ENCODE results near the gene TTC33. TPM values are rescaled to one million over a fixed set of nuclear protein-coding genes. Genes with fewer than 3 reads are reported as not detected.
"Not testable (repeated sequence)": the region's sequence is repeated elsewhere in the genome, so short reads cannot be mapped to it uniquely, and the experiment has no call there.

Gene TTC33
- total RNA-seq, 1 experiment from 2014 or later = 35.3 TPM

DNA sequence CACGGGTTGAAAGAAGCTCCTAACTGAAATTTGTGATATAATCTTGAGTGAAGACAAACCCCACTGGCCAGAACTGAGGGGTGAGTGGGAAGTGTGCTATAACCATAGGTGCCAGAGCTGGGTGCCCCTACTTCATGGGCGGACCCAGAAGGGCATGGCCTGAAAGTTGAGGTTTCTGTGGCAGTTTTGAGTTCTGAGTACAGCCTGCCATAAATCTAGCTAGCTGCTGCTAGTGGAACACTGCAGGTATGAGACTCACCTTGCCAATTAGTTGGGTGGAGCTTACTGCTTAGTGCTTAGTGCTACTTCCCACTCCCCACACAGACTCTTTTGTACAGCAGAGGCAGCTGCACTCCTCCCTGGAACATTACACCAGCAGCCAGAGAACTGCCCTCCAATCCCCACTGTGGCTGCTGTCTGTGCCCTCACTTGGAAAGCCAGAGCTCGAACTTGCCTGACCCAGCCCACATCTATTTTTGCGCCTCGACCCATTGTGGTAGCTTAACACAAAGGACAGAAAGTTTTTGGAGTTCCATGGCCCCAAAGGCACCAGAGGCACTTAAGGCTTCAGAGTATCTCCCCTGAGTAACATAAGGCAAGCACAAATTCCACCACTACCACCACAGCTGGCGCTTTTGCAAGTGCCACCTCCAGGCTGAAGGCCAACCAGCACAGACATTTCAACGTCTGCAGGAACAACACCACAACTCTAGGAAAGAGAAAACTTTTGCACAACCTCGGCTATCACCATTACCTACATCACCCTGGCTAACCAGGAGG lies 103.1 kb downstream of the TTC33 start:
- Histone ChIP-seq H3K4me1 (peaks cover 6% of the 10 kb centered on the region; the same call in 1 of the 2 replicates), H3K27me3 (no peaks in the 10 kb centered on the region), H3K36me3 (no peaks in the 10 kb centered on the region), H3K9me3 (replicated peaks) (no peaks in the 10 kb centered on the region), H3K4me3 (no peak overlapping the region), H3K27ac (no peak overlapping the region)
- DNase-seq = no peak

GRCh38 chr5:40651201-40651600 lies 104.6 kb downstream of the TTC33 start:
- no peak overlapping the region for H3K4me3 ChIP-seq
- no peak for DNase-seq

DNA sequence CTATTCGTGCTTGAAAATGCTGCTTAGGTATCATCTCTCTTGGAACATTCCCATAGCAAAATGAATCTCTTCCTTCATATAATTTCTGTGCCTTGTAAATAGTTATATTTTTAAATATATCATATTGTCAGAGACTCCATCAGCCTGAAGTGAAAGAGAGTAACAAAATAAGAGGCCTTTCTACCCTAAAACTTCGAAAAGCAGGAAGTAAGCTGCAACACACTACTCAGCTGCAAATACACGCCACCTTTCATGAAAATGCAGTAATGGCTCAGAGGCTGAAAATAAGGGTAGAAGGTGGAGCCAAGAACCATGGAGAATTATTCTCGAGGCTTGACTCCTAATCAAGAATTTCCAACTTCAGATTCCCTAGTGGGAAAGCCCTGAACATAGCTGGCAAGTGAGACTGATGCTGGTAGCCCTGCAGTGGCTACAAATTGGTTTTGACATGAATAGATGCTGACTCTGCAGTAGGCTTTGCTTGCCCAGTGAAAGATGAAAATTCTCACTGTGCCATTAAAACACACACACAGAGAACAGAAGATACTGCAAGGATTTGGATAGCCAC lies 106.2 kb downstream of the TTC33 start:
- Histone ChIP-seq H3K27ac (no peak overlapping the region), H3K36me3 (no peaks in the 10 kb centered on the region), H3K9me3 (replicated peaks) (no peaks in the 10 kb centered on the region), H3K4me1 (peaks cover 6% of the 10 kb centered on the region), H3K27me3 (no peaks in the 10 kb centered on the region), H3K4me3 (no peak overlapping the region)
- DNase-seq = no peak

More at GRCh38 chr5:40651201-40651600, 104.6 kb downstream of the TTC33 start:
- Histone ChIP-seq H3K4me1 (peaks cover 6% of the 10 kb centered on the region), H3K36me3 (no peaks in the 10 kb centered on the region), H3K27me3 (no peaks in the 10 kb centered on the region), H3K9me3 (replicated peaks) (no peaks in the 10 kb centered on the region), H3K27ac (no peak overlapping the region)

- Histone ChIP-seq H3K9me3 (replicated peaks) (no peaks in the 10 kb centered on the region), H3K27me3 (no peaks in the 10 kb centered on the region), H3K27ac (no peak overlapping the region), H3K4me3 (no peak overlapping the region), H3K36me3 (no peaks in the 10 kb centered on the region), H3K4me1 (no peaks in the 10 kb centered on the region; the same call in 1 of the 2 replicates)
- no peak for DNase-seq
Measured at GRCh38 chr5:40648150-40648549, 107.6 kb downstream of the TTC33 start.

GRCh38 chr5:40646266-40646665 lies 109.5 kb downstream of the TTC33 start:
- Histone ChIP-seq H3K27me3 (no peaks in the 10 kb centered on the region), H3K9me3 (replicated peaks) (peaks cover 5% of the 10 kb centered on the region; the same call in 1 of the 2 replicates)

DNA sequence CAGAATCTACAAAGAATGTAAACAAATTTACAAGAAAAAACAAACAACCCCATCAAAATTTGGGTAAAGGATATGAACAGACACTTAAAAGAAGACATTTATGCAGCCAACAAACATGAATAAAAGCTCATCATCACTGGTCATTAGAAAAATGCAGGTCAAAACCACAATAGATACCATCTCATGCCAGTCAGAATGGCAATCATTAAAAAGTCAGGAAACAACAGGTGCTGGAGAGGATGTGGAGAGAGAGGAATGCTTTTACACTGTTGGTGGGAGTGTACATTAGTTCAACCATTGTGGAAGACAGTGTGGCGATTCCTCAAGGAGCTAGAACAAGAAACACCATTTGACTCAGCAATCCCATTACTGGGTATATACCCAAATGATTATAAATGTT lies 116.2 kb downstream of the TTC33 start:
- H3K9me3 ChIP-seq (replicated peaks) = peaks cover 22% of the 10 kb centered on the region
- not testable (repeated sequence) for DNase-seq, H3K36me3 ChIP-seq, H3K27ac ChIP-seq, H3K4me3 ChIP-seq, H3K27me3 ChIP-seq, H3K4me1 ChIP-seq

More at GRCh38 chr5:40646266-40646665, 109.5 kb downstream of the TTC33 start:
- DNase-seq = no peak
- Histone ChIP-seq H3K4me3 (no peak overlapping the region), H3K4me1 (no peaks in the 10 kb centered on the region; the same call in 1 of the 2 replicates), H3K27ac (no peak overlapping the region), H3K36me3 (no peaks in the 10 kb centered on the region)

DNA sequence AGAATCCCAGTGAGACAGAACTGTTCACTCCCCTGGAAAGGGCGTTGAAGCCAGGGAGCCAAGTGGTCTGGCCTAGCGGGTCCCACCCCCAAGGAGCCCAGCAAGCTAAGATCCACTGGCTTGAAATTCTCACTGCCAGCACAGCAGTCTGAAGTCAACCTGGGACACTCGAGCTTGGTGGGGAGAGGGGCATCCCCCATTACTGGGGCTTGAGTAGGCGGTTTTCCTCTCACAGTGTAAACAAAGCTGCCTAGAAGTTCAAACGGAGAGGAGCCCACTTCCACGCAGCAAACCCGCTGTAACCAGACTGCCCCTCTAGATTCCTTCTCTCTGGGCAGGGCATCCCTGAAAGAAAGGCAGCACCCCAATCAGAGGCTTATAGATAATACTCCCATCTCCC lies 121.2 kb downstream of the TTC33 start:
- H3K9me3 ChIP-seq (replicated peaks) = peaks cover 13% of the 10 kb centered on the region
- peaks cover 6% of the 10 kb centered on the region for H3K4me1 ChIP-seq
- H3K36me3 ChIP-seq = no peaks in the 10 kb centered on the region
- no peak overlapping the region for H3K4me3 ChIP-seq
- H3K27me3 ChIP-seq = no peaks in the 10 kb centered on the region
- no peak for DNase-seq
- H3K27ac ChIP-seq = no peak overlapping the region

- Histone ChIP-seq H3K4me3 (no peak overlapping the region), H3K36me3 (no peaks in the 10 kb centered on the region), H3K4me1 (peaks cover 4% of the 10 kb centered on the region), H3K27me3 (no peaks in the 10 kb centered on the region), H3K9me3 (replicated peaks) (peaks cover 12% of the 10 kb centered on the region), H3K27ac (no peak overlapping the region)
- DNase-seq = no peak
Measured at GRCh38 chr5:40634154-40634553, 121.6 kb downstream of the TTC33 start.

DNA sequence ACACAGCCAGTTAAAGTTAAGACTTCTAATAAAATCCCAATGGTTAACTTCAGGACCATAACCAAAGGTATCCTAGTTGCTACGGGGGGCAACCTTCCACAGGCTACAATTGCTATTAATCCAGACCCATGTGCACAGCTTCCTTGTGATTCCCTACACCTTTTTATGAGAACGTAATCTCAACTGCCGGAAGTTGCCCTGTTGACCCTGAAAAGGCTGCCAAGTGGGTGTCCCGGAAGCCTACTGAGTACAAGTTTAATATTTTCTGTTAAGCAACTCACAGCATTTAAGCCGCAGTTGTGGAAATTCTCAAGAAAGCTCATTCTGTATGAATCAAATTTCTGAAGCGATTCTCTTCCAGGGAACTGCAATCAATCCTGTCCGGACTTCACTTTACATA lies 124.5 kb downstream of the TTC33 start:
- no peak for DNase-seq

GRCh38 chr5:40630126-40630525 lies 125.6 kb downstream of the TTC33 start:
- no peaks in the 10 kb centered on the region for H3K27me3 ChIP-seq
- no peaks in the 10 kb centered on the region; the same call in 1 of the 2 replicates for H3K9me3 ChIP-seq (replicated peaks)
- H3K4me3 ChIP-seq = no peak overlapping the region
- no peak overlapping the region for H3K27ac ChIP-seq
- no peak for DNase-seq
- H3K36me3 ChIP-seq = no peaks in the 10 kb centered on the region
- H3K4me1 ChIP-seq = no peaks in the 10 kb centered on the region

More for the DNA sequence above, 124.5 kb downstream of the TTC33 start:
- no peak overlapping the region for H3K27ac ChIP-seq
- no peaks in the 10 kb centered on the region for H3K27me3 ChIP-seq
- no peaks in the 10 kb centered on the region for H3K4me1 ChIP-seq
- no peaks in the 10 kb centered on the region for H3K36me3 ChIP-seq
- no peak overlapping the region for H3K4me3 ChIP-seq
- H3K9me3 ChIP-seq (replicated peaks) = peaks cover 3% of the 10 kb centered on the region

- Histone ChIP-seq H3K27me3 (no peaks in the 10 kb centered on the region), H3K4me1 (no peaks in the 10 kb centered on the region), H3K9me3 (replicated peaks) (no peaks in the 10 kb centered on the region; the same call in 1 of the 2 replicates), H3K27ac (no peak overlapping the region), H3K4me3 (no peak overlapping the region), H3K36me3 (no peaks in the 10 kb centered on the region)
- no peak for DNase-seq
Measured at GRCh38 chr5:40628407-40628806, 127.4 kb downstream of the TTC33 start.

DNA sequence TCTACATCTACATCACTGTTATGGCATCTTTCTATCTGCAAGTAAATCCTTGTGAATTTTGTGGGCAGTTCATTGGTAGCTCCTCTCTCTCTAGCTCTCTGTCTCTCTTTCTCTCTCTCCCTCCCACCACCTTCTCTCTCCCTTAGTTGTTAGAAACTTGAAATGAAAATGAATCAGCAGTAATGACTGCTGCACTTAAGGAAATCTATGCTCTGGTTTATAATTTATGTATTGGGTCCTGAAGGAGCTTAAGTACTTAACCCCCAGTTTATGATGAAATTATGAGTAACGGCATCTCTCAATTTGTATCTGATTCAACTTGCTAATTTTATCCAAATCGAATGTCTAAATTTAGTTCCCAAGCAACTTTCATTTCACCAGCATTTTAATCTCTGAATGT lies 128.1 kb downstream of the TTC33 start:
- Histone ChIP-seq H3K36me3 (no peaks in the 10 kb centered on the region), H3K9me3 (replicated peaks) (no peaks in the 10 kb centered on the region; the same call in 1 of the 2 replicates), H3K27ac (no peak overlapping the region), H3K4me1 (peaks cover 2% of the 10 kb centered on the region), H3K4me3 (no peak overlapping the region), H3K27me3 (no peaks in the 10 kb centered on the region)
- DNase-seq = no peak

DNA sequence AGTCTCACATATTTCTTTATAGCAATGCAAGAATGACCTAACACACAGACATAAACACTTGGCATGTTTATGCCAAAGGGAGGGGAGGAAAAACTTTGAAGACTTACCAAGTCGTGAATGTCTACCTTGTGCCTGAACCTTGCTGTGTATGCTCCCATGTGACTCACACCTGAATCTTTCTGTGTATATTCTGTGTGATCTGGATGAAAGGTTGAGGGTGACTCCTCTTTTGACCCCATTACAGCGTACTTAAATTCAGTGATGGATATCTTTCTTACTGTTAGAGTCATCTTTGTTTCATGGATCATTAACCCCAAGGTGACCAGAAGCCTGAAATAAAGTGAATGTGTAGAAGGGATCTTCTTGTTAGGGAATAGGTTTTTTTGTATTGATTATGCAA lies 129.0 kb downstream of the TTC33 start:
- Histone ChIP-seq H3K27ac (no peak overlapping the region), H3K4me1 (peaks cover 11% of the 10 kb centered on the region)

DNA sequence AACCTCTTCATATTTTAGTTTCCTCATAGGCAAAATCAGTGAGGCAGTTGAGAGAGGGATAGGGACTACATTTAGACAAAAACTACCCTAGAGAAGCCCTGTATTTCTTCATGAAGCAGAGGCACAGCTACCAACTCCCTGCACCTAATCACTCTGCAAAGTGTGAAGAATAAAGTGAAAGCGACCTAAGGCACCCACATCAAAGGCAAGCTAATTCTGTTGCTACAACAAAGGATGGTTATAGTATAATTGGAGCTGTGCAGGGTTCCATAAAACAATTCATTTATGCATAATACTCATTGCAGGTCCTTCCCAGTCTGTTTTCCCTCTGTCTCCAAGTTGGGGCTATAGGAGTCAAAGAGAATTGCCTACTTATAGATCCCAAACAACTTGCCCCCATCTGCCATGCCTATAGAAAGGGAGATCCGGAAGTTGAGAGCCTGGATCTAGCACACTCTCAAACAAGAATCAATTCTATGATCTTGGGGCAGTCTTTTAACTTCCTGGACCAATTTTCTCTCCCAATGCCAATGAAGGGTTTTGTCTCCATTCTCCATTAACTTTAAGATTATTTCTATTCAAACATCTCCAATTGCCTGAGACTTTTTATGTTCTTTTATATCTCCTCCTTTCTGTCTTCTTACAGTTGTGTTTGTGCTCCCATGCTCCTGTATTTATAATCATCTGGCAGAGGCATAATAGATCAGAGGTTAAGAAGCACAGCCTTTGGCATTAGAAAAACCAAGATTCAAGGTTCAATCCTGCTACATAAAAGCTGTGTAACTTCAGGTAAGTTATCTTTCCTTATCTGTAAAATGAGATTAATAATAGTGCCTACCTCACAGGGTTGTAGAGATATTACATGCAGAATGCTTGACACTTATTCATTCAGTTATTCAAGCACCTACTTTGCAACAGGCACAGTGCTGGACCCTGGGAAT lies 132.0 kb downstream of the TTC33 start:
- Histone ChIP-seq H3K27me3 (no peaks in the 10 kb centered on the region), H3K27ac (no peak overlapping the region), H3K9me3 (replicated peaks) (no peaks in the 10 kb centered on the region), H3K36me3 (no peaks in the 10 kb centered on the region), H3K4me1 (peaks cover 17% of the 10 kb centered on the region), H3K4me3 (no peak overlapping the region)
- DNase-seq = no peak

More for the DNA sequence above, 129.0 kb downstream of the TTC33 start:
- Histone ChIP-seq H3K9me3 (replicated peaks) (no peaks in the 10 kb centered on the region; the same call in 1 of the 2 replicates), H3K27me3 (no peaks in the 10 kb centered on the region), H3K36me3 (no peaks in the 10 kb centered on the region), H3K4me3 (no peak overlapping the region)
- no peak for DNase-seq

Data from SJCRH30 (cell line).